ENCODE measurements around the gene GPR32.

Gene GPR32

GRCh38 chr19:50797429-50797780, 27.1 kb downstream of the GPR32 start:
- peak overlapping the region; percentile 98 for H3K27ac ChIP-seq
- no peak for TF ChIP-seq CTCF (IDR thresholded peaks at IDR 0.05)
- TF ChIP-seq ZFX (IDR thresholded peaks at IDR 0.05; ENCODE audit: borderline replicate concordance): no peak

- H3K27ac ChIP-seq: peak overlapping the region; percentile 98
- no peak for TF ChIP-seq ZFX (IDR thresholded peaks at IDR 0.05; ENCODE audit: borderline replicate concordance)
- no peak for TF ChIP-seq CTCF (IDR thresholded peaks at IDR 0.05)
Measured at GRCh38 chr19:50797781-50798658, 27.8 kb downstream of the GPR32 start.

GRCh38 chr19:50798659-50799546, 28.6 kb downstream of the GPR32 start:
- peak overlapping the region; percentile 98 for H3K27ac ChIP-seq
- no peak for TF ChIP-seq CTCF (IDR thresholded peaks at IDR 0.05)
- no peak for TF ChIP-seq ZFX (IDR thresholded peaks at IDR 0.05; ENCODE audit: borderline replicate concordance)

- TF ChIP-seq CTCF (IDR thresholded peaks at IDR 0.05) (no peak), ZFX (IDR thresholded peaks at IDR 0.05; ENCODE audit: borderline replicate concordance) (no peak)
- peak overlapping the region; percentile 98 for H3K27ac ChIP-seq
Measured at GRCh38 chr19:50799547-50799851, 29.2 kb downstream of the GPR32 start.

GRCh38 chr19:50801107-50801506, 30.8 kb downstream of the GPR32 start:
- TF ChIP-seq ZFX (IDR thresholded peaks at IDR 0.05; ENCODE audit: borderline replicate concordance) (no peak), CTCF (IDR thresholded peaks at IDR 0.05) (no peak)
- H3K27ac ChIP-seq: peak overlapping the region; percentile 98

- peak overlapping the region; percentile 98 for H3K27ac ChIP-seq
Measured at GRCh38 chr19:50803633-50804419, 33.6 kb downstream of the GPR32 start.

More at GRCh38 chr19:50803633-50804419, 33.6 kb downstream of the GPR32 start:
- TF ChIP-seq CTCF (IDR thresholded peaks at IDR 0.05) (no peak), ZFX (IDR thresholded peaks at IDR 0.05; ENCODE audit: borderline replicate concordance) (no peak)
